K562 (cell line): Measurements from ENCODE around the gene SLC35A1. TPM values are rescaled to one million over a fixed set of nuclear protein-coding genes. Genes with fewer than 3 reads are reported as not detected.

ENCODE experiments used
- ARID3B ChIP-seq: fragments of 250-450 bp; sonication (Bioruptor Pico); IDR thresholded peaks from 2 replicates; pipeline ENCODE4 v1.4.0; 2020; ENCODE audit warnings: borderline replicate concordance
- CTBP1 ChIP-seq: fragments of 450-650 bp; IDR thresholded peaks from 2 replicates; pipeline ENCODE4 v1.6.1; 2016; ENCODE audit warnings: borderline replicate concordance
- ETS1 ChIP-seq: conservative IDR thresholded peaks from 2 replicates; pipeline ENCODE4 v1.6.1; 2011; ENCODE audit warnings: low read depth, mild to moderate bottlenecking, low read length; ENCODE audit not compliant: control insufficient read depth
- FOSL1 ChIP-seq: fragments of 200-800 bp; sonication (Bioruptor generic); conservative IDR thresholded peaks from 2 replicates; pipeline ENCODE4 v1.6.1; 2016; ENCODE audit warnings: missing genetic modification characterization, missing compliant biosample characterization
- MCM7 ChIP-seq, 2 experiments: fragments of 450-650 bp; IDR thresholded peaks; 2 replicates each; pipeline ENCODE4 v1.6.1; 2016 to 2018
- MTA3 ChIP-seq: fragments of 450-650 bp; formaldehyde crosslinking; IDR thresholded peaks from 2 replicates; pipeline ENCODE4 v1.6.1; 2017; ENCODE audit warnings: mild to moderate bottlenecking, borderline replicate concordance
- PHB ChIP-seq: fragments of 250-450 bp; sonication (Bioruptor Pico); IDR thresholded peaks from 2 replicates; pipeline ENCODE4 v1.5.0; 2021
- PTRF ChIP-seq: fragments of 450-650 bp; IDR thresholded peaks from 2 replicates; pipeline ENCODE4 v1.6.1; 2016; ENCODE audit warnings: mild to moderate bottlenecking, missing genetic modification characterization, missing compliant biosample characterization
- PTTG1 ChIP-seq: fragments of 450-650 bp; IDR thresholded peaks from 2 replicates; pipeline ENCODE4 v1.6.1; 2016; ENCODE audit warnings: low read depth, mild to moderate bottlenecking, missing genetic modification characterization, missing compliant biosample characterization
- RBBP5 ChIP-seq: fragments of 200-600 bp; sonication (generic); IDR thresholded peaks from 2 replicates; pipeline ENCODE4 v1.6.1; 2012; ENCODE audit warnings: borderline replicate concordance, mild to moderate bottlenecking, low read length, control low read depth, inconsistent platforms; ENCODE audit not compliant: insufficient read depth, poor library complexity, severe bottlenecking
- REST ChIP-seq, 2 experiments: fragments of 450-650 bp; formaldehyde crosslinking in 1 of 2; IDR thresholded peaks; 2 replicates each; pipeline versions ENCODE4 v1.4.0 to v1.6.1; 2014 to 2020; ENCODE audit warnings: mild to moderate bottlenecking in 2 of 2, borderline replicate concordance in 1 of 2, low read depth in 1 of 2
- YBX1 ChIP-seq: fragments of 450-650 bp; IDR thresholded peaks from 2 replicates; pipeline ENCODE4 v1.7.1; 2016; ENCODE audit warnings: mild to moderate bottlenecking
- ZC3H4 ChIP-seq: sonication (generic); formaldehyde crosslinking; IDR thresholded peaks from 2 replicates; pipeline ENCODE4 v1.9.0; 2021; ENCODE audit warnings: missing genetic modification reagents, borderline replicate concordance
- ZNF124 ChIP-seq: sonication (generic); formaldehyde crosslinking; IDR thresholded peaks from 2 replicates; pipeline ENCODE4 v1.8.1; 2022; ENCODE audit warnings: missing genetic modification reagents
- ZNF146 ChIP-seq: IDR thresholded peaks from one replicate; pipeline ENCODE4 v1.6.1; 2018; ENCODE audit warnings: missing compliant biosample characterization; ENCODE audit not compliant: unreplicated experiment
- ZNF445 ChIP-seq: fragments of 250-450 bp; sonication (Bioruptor Pico); IDR thresholded peaks from 2 replicates; pipeline ENCODE4 v1.4.0; 2020; ENCODE audit warnings: low read depth, mild to moderate bottlenecking, moderate library complexity
- ZNF511 ChIP-seq: sonication (generic); formaldehyde crosslinking; IDR thresholded peaks from 2 replicates; pipeline ENCODE4 v1.8.0; 2022; ENCODE audit warnings: mild to moderate bottlenecking, missing genetic modification reagents
- ZNF551 ChIP-seq: fragments of 250-450 bp; sonication (Bioruptor Pico); IDR thresholded peaks from 2 replicates; pipeline ENCODE4 v1.5.0; 2021; ENCODE audit warnings: mild to moderate bottlenecking, moderate library complexity
- polyA plus RNA-seq, 8 experiments: library from polyadenylated mRNA; depleted of rRNA in 4 of 8; stranded (reverse) in 5 of 8; unstranded in 3 of 8; fragments of >200 nt; fragmentation: Nextera tagmentation in 2 of 8; fragmentation: Illumina TruSeq in 1 of 8; extraction: Ambion mirVana in 2 of 8; extraction: Trizol in 1 of 8; gene quantifications; 2 replicates each; pipeline versions ENCODE4 v1.2.1 to v1.2.3, GENCODE V29; 2011 to 2014; ENCODE audit warnings: inconsistent platforms in 1 of 8, missing spikeins in 1 of 8
- total RNA-seq, 7 experiments: library from RNA; depleted of rRNA in 6 of 7; stranded (reverse); fragments of >200 nt in 6 of 7; fragmentation: Illumina TruSeq in 2 of 7; extraction: Trizol in 2 of 7; gene quantifications; 2 replicates each; pipeline versions ENCODE4 v1.2.1 to v1.2.3, GENCODE V29; 2011 to 2021; ENCODE audit warnings: low replicate concordance in 1 of 7

SLC35A1 gene
- total and polyA plus RNA-seq, 9 of the 15 experiments (the other 6 are each of a cell fraction or from before 2014, with no cell fraction given) = 7.5 to 37.1 (median 14.9) TPM

- TF ChIP-seq MCM7 (IDR thresholded peaks at IDR 0.05) (no peak), PTRF (tag) (no peak), PHB (CRISPR knock-in tag) (no peak), ZNF146 (CRISPR knock-in tag) (no peak), REST (IDR thresholded peaks at IDR 0.05; ENCODE audit: borderline replicate concordance) (peak; percentile 99), REST (CRISPR knock-in tag; IDR thresholded peaks at IDR 0.05; ENCODE audit: low read depth) (peak; percentile 98), PTTG1 (tag) (no peak), YBX1 (no peak), MTA3 (no peak), ZNF445 (no peak), ETS1 (no peak), FOSL1 (tag) (no peak), ZNF511 (CRISPR knock-in tag) (peak; percentile 76), ZNF124 (CRISPR knock-in tag) (no peak), RBBP5 (no peak), ARID3B (no peak), ZNF551 (CRISPR knock-in tag) (no peak), ZC3H4 (CRISPR knock-in tag) (no peak), CTBP1 (peak; percentile 56; the same call in 1 of the 2 replicates)
These were observed 36.3 kb upstream of the SLC35A1 start (continued) for GRCh38 chr6:87436435-87436834.
